ENCODE measurements around the gene SSC4D.
"Not testable (repeated sequence)": the region's sequence is repeated elsewhere in the genome, so short reads cannot be mapped to it uniquely, and the experiment has no call there.

The SSC4D gene

GRCh38 chr7:76383089-76383944 lies 26.2 kb downstream of the SSC4D start:
- no peak for DNase-seq (ENCODE audit: low read depth)

DNA sequence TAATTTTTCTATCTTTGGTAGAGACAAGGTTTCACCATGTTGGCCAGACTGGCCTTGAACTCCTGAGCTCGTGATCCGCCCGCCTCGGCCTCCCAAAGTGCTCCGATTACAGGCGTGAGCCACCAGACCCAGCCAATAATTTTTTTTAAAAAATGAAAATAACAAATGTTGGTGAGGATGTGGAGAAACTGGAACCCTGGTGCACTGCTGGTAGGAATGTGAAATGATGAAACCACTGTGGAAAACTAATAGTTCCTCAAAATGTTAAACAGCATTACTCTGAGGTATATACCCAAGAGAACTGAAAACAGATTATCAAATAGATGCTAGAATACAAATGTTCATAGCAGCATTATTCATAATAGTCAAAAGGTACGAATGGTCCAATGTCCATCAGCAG lies 27.7 kb downstream of the SSC4D start:
- no peak for DNase-seq (ENCODE audit: low read depth)

- DNase-seq (ENCODE audit: low read depth) = no peak
Observed at GRCh38 chr7:76380623-76380966, 28.9 kb downstream of the SSC4D start.

DNA sequence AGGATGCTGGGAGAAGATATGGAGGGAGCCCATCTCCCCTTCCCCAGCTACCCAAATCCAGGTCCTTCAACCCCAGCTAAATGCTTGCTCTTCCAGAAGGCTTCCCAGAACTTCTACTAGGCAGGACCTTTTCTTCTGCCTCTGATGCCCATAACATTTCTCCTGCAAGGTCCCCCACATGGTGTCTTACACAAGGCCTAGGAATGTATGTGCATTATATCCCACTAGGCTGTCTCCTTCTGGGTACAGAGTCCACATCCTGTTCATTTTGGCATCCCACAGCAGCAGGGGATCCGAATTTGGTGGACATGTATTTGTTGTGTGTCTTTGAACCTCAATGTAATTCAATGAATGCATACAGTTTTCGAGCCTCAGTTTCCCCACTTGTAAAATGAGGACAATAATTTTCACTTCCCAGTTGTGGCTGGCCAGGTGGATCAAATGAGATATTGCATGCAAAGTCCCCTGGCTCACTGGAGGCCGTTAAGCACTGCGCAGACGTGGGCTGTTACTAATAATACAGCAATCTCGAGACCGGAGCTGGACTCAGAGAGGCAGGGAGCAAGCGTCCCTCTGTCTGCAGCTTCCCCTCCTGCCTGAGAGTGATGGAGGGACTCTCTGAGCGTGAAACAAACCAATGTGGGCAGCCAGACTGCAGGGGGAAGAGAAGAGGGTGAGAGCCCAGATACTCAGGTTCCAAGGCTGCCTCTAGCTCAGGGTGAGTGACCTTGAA lies 32.1 kb downstream of the SSC4D start:
- DNase-seq (ENCODE audit: low read depth) = no peak

GRCh38 chr7:76375251-76375650 lies 34.2 kb downstream of the SSC4D start:
- DNase-seq (ENCODE audit: low read depth) = no peak

GRCh38 chr7:76372984-76373833 lies 36.3 kb downstream of the SSC4D start:
- no peak for DNase-seq (ENCODE audit: low read depth)

DNA sequence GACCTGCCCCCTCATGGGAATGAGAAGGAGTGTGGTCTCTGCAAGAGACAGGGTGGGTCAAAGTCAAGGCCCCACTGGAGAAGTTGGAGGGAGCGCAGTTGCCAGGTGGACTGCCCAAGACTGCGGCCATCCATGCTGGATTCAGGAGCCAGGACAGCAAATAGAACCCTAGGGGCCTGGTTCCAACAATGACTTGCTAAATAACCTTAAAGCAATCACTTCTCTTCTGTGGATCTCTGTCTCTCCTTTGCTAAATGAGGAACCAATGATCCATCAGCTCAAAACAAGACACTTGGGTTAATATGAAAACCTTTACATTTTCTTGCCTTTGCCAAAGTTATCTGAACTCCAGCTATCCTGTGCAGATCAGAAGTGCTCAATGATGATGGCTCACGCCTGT lies 38.1 kb downstream of the SSC4D start:
- no peak for DNase-seq (ENCODE audit: low read depth)

DNA sequence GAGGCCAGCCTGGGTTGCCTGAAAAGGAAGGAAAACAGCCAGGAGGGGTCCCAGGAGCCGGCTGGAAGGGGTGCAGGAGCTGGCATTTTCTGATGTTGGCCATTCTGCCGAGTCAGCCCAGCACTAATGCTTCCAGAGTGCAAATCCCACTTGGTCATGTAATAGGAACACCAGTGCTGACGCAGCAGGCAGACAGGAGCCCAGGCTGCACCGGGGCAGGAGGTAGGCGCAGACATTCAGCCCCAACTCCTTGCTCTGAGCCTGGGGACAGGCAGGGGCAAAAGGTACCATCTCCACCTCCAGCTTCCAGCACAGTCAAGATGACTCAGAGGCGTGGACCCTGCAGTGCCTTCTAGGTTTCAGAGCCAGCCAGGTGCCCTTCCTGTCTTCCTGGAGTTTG lies 40.5 kb downstream of the SSC4D start:
- no peak for DNase-seq (ENCODE audit: low read depth)

DNA sequence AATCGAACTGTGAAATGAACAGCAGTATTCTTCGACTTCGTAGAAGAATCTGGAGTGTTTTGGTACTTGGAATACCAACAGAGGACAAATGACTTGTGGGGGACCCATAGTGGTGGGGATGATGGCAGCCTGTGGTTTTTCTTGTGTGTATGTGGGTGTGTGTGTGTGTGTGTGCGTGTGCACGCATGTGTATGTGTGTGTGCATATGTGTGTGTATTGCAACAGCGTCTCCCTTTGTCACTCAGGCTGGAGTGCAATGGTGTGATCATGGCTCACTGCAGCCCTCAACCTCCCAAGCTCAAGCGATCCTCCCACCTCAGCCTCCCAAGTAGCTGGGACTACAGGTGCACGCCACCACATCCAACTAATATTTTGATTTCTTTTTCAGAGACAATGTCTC lies 41.3 kb downstream of the SSC4D start:
- DNase-seq (ENCODE audit: low read depth) = no peak

GRCh38 chr7:76364198-76364584 lies 45.3 kb downstream of the SSC4D start:
- no peak for DNase-seq (ENCODE audit: low read depth)

- DNase-seq (ENCODE audit: low read depth) = not testable (repeated sequence)
Observed at GRCh38 chr7:76363754-76364153, 45.7 kb downstream of the SSC4D start.

DNA sequence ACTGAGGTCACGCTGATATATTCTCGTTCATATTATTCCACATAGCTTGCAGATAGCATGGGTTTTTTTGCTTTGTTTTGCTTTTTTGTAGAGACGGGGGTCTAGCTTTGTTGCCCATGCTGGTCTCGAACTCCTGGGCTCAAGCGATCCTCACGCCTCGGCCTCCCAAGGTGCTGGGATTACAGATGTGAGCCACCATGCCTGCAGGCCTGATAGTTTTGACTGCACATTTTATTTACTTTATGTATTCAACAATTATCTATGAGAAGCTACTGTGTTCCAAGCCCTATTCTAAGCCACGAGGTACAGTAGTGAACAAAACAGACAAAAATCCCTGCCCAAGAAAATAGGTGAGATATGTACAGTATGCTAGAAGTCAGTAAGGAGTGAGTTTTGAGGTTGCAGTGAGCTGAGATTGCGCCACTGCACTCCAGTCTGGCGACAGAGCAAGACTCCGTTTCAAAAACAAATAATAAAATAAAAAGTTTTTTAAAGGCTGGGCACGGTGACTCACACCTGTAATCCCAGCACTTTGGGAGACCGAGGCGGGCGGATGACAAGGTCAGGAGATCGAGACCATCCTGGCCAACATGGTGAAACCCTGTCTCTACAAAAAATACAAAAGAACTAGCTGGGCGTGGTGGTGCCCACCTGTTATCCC lies 49.4 kb downstream of the SSC4D start:
- DNase-seq (ENCODE audit: low read depth) = no peak

- peak; percentile 87 for DNase-seq (ENCODE audit: low read depth)
Observed at GRCh38 chr7:76359111-76359977, 50.2 kb downstream of the SSC4D start.

DNA sequence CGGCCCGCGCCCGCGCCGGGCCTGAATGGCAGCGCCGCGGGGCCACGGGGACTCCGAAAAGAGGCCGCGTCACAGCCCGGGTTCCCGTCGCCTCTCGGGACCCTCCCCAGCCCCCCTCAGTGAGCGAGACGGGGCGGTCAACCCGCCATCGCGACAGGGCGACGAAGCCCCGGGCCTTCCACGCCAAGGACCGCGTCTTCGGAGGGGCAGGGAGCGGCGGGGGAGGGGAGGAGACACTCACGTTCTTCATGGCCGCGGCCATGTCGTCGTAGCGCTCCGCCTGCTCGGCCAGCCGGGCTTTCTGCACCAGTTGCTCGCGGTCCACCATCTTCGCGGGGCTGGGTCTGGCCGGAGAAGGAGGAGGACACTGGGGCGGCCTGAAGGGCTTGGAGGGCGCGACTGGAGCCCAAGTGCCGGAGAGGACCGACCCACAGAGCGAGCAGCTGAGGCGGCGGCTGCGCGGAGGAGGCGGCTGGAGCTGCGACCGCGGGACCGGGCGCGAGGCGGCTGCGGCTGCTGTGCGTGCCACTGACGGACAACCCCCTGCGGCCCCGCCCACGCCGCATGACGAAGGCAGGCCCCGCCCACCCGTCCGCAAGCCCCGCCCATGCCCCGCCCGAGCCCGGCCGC lies 50.9 kb downstream of the SSC4D start, which contains the start of gene YWHAG:
Gene YWHAG (minus strand): TSS at position 511 of the 630 bp plus-strand sequence. CDS start 183 bp downstream, at position 328.
- peak; percentile 81 for DNase-seq (ENCODE audit: low read depth)

- peak; percentile 39 for DNase-seq (ENCODE audit: low read depth)
Observed at GRCh38 chr7:76358011-76358480, 51.5 kb downstream of the SSC4D start.

DNA sequence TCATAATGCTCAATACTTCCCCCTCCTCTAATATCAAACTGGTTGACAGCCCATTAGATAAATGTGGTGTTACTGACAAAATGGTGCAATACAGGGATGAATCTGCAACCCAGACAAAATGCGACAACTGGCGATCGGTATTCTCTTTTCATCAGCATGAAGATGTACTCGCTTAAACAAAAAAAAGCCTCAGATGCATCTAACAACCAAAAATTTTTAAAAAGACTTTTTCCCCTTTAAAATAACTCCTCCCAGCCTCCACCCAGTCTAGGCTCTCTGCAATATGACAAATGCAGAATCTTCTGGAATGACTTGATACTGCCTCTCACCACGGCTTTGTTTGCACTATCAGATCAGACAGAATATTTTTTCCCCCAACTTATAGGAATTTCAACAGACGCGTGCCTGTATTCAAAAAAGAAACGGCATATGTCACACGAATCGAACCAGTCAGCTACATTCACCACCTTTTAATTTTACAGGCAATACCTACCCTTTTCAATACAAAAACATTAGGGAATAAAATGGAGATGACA lies 52.0 kb downstream of the SSC4D start:
- no peak for DNase-seq (ENCODE audit: low read depth)

- DNase-seq (ENCODE audit: low read depth) = no peak
Observed at GRCh38 chr7:76356823-76357222, 52.7 kb downstream of the SSC4D start.

GRCh38 chr7:76356115-76356514 lies 53.4 kb downstream of the SSC4D start:
- DNase-seq (ENCODE audit: low read depth) = no peak

DNA sequence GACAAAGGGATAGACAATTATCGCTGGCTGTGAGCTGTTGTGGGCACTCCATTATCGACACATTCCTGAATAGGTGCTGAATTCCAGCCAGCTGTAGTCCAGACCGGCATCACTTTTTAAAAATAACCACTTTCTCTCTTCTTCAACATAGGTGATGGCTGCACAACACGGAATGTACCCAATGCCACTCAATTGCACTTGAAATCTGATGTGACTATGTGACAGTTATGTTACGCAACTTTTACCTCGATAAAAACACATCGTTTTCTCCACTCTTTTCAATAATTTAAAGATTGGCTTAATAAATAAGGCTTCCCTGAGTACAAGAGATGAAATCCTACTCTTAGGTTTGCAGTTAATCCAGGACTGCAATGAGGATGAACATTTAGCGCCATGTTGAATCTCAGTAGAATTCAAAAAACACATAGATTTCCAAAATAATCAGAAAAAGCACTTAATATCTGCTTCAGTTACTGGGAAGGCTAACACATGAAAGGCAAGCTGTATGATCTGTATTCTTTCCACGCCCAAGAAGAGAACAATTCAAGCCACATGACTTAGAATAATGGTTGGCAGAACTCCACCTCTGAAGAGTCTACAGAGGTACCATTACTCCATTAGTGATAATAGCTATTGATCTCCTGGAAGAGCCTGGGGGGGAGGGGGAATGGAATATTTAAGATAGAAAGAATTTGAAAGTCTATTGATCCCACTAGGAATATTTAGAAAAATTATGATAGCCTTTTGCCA lies 54.3 kb downstream of the SSC4D start:
- no peak for DNase-seq (ENCODE audit: low read depth)
